ENCODE measurements around the gene ANTXR2. TPM values are rescaled to one million over a fixed set of nuclear protein-coding genes. Genes with fewer than 3 reads are reported as not detected.

ANTXR2 gene
- total RNA-seq, 1 donor from 2014 or later: 28.3 TPM

DNA sequence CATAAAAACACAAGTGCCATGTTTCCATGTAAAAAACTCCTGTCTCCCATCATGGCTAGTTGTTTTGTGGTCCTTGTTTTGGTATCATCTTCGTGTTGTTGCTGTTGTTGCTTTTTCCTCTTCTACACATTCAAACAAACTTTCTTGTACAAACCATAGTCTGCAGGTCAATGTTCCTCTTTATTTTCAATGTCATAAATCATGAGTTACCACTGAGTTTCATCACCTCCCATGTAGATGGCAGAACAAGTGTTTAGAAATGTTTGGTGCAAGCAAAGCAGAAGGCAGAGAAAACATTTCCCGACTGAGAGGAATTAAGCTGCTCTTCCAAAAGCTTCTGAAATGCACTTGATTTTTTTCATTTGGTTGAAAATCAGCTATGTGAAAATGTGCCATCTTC, 166.0 kb downstream of the ANTXR2 start:
- H3K36me3 Mint-ChIP-seq: peaks cover 12% of the 10 kb centered on the region
- Histone ChIP-seq H3K79me2 (ENCODE audit: low read depth) (no peaks in the 10 kb centered on the region), H3K9ac (no peak overlapping the region), H3K4me3 (no peak overlapping the region), H3K36me3 (no peaks in the 10 kb centered on the region), H3F3A (ENCODE audit: low read depth) (no peaks in the 10 kb centered on the region), H2AFZ (replicated peaks) (no peak overlapping the region), H4K20me1 (ENCODE audit: low read depth) (no peaks in the 10 kb centered on the region), H3K9me3 (ENCODE audit: low read depth) (no peaks in the 10 kb centered on the region), H3K4me1 (no peaks in the 10 kb centered on the region), H3K27ac (no peak overlapping the region), H3K27me3 (no peaks in the 10 kb centered on the region), H3K4me2 (no peak overlapping the region)
- TF ChIP-seq, protein P1, sequence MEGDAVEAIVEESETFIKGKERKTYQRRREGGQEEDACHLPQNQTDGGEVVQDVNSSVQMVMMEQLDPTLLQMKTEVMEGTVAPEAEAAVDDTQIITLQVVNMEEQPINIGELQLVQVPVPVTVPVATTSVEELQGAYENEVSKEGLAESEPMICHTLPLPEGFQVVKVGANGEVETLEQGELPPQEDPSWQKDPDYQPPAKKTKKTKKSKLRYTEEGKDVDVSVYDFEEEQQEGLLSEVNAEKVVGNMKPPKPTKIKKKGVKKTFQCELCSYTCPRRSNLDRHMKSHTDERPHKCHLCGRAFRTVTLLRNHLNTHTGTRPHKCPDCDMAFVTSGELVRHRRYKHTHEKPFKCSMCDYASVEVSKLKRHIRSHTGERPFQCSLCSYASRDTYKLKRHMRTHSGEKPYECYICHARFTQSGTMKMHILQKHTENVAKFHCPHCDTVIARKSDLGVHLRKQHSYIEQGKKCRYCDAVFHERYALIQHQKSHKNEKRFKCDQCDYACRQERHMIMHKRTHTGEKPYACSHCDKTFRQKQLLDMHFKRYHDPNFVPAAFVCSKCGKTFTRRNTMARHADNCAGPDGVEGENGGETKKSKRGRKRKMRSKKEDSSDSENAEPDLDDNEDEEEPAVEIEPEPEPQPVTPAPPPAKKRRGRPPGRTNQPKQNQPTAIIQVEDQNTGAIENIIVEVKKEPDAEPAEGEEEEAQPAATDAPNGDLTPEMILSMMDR (IDR thresholded peaks at IDR 0.05): no peak
- TF ChIP-seq EZH2phosphoT487 (IDR thresholded peaks at IDR 0.05) (no peak), EZH2 (IDR thresholded peaks at IDR 0.05) (no peak)
- no peak for DNase-seq (ENCODE audit: low spot score)
- H3K4me1 Mint-ChIP-seq: no peaks in the 10 kb centered on the region
- H3K27ac Mint-ChIP-seq: no peak overlapping the region
- no peaks in the 10 kb centered on the region for H3K27me3 Mint-ChIP-seq (ENCODE audit: insufficient read depth, low read depth)
- H3K4me3 Mint-ChIP-seq: no peak overlapping the region
- no peaks in the 10 kb centered on the region for H3K9me3 Mint-ChIP-seq

DNA sequence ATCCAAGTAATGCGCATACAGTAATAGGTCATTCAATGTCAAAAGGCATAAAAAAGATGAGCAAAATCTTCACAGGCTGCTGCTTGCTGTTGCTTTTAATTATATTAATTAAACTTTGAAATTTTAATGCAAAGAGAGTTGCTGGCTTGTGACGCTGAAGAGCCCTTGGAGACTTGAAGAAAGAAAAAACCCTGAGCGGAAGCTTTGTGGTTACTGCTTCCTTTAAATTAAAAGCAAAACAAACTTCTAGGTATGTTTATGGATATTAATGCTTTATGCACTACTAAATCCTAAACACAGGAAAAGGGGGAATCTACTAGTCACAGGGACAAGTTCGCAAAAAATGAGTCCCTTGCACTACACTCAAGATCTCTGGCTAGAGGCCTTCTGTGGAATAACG, 166.7 kb downstream of the ANTXR2 start:
- Histone ChIP-seq H3K27me3 (no peaks in the 10 kb centered on the region), H3K79me2 (ENCODE audit: low read depth) (no peaks in the 10 kb centered on the region), H4K20me1 (ENCODE audit: low read depth) (no peaks in the 10 kb centered on the region), H3K27ac (no peak overlapping the region), H3K4me1 (no peaks in the 10 kb centered on the region), H3K4me3 (no peak overlapping the region), H3K9me3 (ENCODE audit: low read depth) (no peaks in the 10 kb centered on the region), H3K4me2 (no peak overlapping the region), H3F3A (ENCODE audit: low read depth) (no peaks in the 10 kb centered on the region), H3K36me3 (no peaks in the 10 kb centered on the region), H2AFZ (replicated peaks) (no peak overlapping the region), H3K9ac (no peak overlapping the region)
- Mint-ChIP-seq H3K36me3 (peaks cover 12% of the 10 kb centered on the region), H3K4me1 (no peaks in the 10 kb centered on the region), H3K27ac (no peak overlapping the region), H3K27me3 (ENCODE audit: insufficient read depth, low read depth) (no peaks in the 10 kb centered on the region), H3K9me3 (no peaks in the 10 kb centered on the region), H3K4me3 (no peak overlapping the region)
- no peak for DNase-seq (ENCODE audit: low spot score)
- TF ChIP-seq EZH2phosphoT487 (IDR thresholded peaks at IDR 0.05) (no peak), EZH2 (IDR thresholded peaks at IDR 0.05) (no peak)
- TF ChIP-seq, protein P1 (IDR thresholded peaks at IDR 0.05): no peak

DNA sequence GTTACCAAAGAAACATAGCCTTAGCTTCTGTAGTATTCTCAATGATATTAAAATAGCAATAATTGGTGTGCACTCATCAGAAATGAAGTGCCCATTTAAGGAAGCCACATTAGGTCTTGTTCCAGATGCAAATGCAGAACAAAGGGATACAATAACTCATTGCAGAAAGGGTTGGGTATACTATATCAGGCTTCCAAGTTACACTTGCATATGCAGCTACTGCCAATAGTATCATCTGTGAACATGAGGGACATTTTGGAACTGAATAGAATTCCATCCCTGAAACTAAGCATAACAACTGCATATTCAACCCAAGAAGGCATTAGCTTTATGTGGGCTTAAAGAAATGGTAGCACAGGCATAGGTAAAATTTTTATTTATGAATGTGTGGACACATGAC, 167.8 kb downstream of the ANTXR2 start:
- Histone ChIP-seq H3K4me2 (no peak overlapping the region), H3F3A (ENCODE audit: low read depth) (no peaks in the 10 kb centered on the region), H3K27me3 (no peaks in the 10 kb centered on the region), H3K79me2 (ENCODE audit: low read depth) (no peaks in the 10 kb centered on the region), H4K20me1 (ENCODE audit: low read depth) (no peaks in the 10 kb centered on the region), H3K27ac (no peak overlapping the region), H3K36me3 (no peaks in the 10 kb centered on the region), H3K4me3 (no peak overlapping the region), H3K4me1 (no peaks in the 10 kb centered on the region), H3K9me3 (ENCODE audit: low read depth) (no peaks in the 10 kb centered on the region), H2AFZ (replicated peaks) (no peak overlapping the region), H3K9ac (no peak overlapping the region)
- Mint-ChIP-seq H3K27me3 (ENCODE audit: insufficient read depth, low read depth) (no peaks in the 10 kb centered on the region), H3K36me3 (peaks cover 13% of the 10 kb centered on the region), H3K4me3 (no peak overlapping the region), H3K9me3 (no peaks in the 10 kb centered on the region), H3K4me1 (no peaks in the 10 kb centered on the region), H3K27ac (no peak overlapping the region)
- no peak for DNase-seq (ENCODE audit: low spot score)
- no peak for TF ChIP-seq EZH2phosphoT487 (IDR thresholded peaks at IDR 0.05)
- no peak for TF ChIP-seq EZH2 (IDR thresholded peaks at IDR 0.05)
- TF ChIP-seq, protein P1 (IDR thresholded peaks at IDR 0.05): no peak

Measured in neural progenitor cell (in vitro differentiated cells).